Measurements from ENCODE around the gene ARRB2.

DNA sequence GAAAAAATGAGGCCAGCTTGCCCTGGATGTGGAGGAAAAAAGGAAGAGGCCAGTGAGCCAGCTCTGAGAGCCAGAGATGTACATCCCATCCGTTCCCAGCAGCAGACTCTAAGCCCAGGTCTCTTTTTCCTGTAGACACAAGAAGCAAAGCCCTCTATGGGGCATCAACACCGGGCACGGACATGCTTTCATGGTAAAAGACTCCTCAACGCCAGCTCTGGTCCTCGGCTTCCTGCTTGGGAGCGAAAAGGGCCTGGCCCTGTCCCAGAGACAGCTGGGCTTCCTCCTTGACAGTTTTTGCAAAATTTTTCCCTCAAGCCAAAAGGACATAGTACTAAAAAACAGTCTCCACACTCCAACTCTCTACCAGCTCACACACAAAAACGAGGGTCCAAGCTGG is 33.6 kb upstream of the ARRB2 start:
- TF ChIP-seq, protein P1, sequence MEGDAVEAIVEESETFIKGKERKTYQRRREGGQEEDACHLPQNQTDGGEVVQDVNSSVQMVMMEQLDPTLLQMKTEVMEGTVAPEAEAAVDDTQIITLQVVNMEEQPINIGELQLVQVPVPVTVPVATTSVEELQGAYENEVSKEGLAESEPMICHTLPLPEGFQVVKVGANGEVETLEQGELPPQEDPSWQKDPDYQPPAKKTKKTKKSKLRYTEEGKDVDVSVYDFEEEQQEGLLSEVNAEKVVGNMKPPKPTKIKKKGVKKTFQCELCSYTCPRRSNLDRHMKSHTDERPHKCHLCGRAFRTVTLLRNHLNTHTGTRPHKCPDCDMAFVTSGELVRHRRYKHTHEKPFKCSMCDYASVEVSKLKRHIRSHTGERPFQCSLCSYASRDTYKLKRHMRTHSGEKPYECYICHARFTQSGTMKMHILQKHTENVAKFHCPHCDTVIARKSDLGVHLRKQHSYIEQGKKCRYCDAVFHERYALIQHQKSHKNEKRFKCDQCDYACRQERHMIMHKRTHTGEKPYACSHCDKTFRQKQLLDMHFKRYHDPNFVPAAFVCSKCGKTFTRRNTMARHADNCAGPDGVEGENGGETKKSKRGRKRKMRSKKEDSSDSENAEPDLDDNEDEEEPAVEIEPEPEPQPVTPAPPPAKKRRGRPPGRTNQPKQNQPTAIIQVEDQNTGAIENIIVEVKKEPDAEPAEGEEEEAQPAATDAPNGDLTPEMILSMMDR (IDR thresholded peaks at IDR 0.05) = no peak
- TF ChIP-seq POLR2A (IDR thresholded peaks at IDR 0.05) = no peak

Data from thyroid gland (tissue), 4 donors.